ENCODE data around the gene HNRNPA2B1.
"Not testable (repeated sequence)": the region's sequence is repeated elsewhere in the genome, so short reads cannot be mapped to it uniquely, and the experiment has no call there.

Gene HNRNPA2B1

DNA sequence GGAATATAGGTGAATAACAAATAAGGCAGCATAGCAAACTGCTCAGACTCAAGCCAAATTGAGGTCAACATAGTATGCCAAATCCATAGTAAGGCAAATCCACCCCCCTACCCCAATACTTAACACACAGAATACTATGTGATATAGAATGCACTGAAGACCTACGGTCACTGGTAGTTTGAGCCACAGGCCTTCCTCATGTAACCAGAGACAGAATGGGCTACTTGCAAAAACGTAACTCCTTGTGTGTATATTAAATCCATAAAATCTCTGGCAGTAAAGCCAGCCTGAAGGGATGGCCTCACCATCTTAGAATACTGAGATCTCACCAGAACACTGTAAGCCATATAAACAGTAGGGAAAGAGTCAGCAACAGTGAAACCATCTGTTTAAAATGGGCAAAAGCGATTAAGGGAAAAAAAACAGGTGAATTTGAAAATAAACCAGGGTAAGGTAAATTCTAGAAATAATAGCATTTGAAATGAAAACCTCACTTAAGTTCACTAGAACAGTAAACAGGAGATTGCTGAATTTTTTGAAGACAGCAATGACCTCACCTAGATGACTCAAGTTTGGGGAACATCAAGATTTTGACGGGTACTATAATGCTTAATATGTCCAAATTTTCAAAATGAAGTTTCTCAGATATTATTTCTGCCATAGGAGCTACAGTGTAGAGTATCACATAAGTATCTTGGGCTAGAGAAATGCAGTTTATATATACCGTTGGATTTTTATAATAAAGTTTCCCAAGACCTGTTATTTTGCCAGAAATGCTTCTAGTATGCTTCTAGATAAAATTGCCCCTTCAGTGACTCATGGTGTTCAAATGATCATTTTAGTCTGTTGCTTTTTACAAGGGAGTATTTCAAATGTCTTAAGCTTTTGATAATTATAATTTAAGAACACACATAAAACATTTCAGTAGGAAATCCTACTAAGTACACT lies 13.9 kb downstream of the HNRNPA2B1 start:
- in situ Hi-C loops (cut with MboI; ENCODE audit: low sequenced_read_pairs): no loop called here

DNA sequence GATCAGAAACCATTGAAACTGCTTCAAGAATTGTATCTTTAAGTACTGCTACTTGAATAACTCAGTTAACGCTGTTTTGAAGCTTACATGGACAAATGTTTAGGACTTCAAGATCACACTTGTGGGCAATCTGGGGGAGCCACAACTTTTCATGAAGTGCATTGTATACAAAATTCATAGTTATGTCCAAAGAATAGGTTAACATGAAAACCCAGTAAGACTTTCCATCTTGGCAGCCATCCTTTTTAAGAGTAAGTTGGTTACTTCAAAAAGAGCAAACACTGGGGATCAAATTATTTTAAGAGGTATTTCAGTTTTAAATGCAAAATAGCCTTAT lies 14.7 kb downstream of the HNRNPA2B1 start:
- in situ Hi-C loops (cut with MboI; ENCODE audit: low sequenced_read_pairs): no loop called here

DNA sequence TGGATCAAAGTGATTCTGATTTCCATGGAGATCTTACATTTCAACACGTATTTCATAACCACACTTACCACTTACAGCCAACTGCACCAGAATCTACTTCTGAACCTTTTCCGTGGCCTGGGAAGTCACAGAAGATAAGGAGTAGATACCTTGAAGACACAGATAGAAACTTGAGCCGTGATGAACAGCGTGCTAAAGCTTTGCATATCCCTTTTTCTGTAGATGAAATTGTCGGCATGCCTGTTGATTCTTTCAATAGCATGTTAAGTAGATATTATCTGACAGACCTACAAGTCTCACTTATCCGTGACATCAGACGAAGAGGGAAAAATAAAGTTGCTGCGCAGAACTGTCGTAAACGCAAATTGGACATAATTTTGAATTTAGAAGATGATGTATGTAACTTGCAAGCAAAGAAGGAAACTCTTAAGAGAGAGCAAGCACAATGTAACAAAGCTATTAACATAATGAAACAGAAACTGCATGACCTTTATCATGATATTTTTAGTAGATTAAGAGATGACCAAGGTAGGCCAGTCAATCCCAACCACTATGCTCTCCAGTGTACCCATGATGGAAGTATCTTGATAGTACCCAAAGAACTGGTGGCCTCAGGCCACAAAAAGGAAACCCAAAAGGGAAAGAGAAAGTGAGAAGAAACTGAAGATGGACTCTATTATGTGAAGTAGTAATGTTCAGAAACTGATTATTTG lies 15.3 kb downstream of the HNRNPA2B1 start:
- in situ Hi-C loops (cut with MboI; ENCODE audit: low sequenced_read_pairs): no loop called here

DNA sequence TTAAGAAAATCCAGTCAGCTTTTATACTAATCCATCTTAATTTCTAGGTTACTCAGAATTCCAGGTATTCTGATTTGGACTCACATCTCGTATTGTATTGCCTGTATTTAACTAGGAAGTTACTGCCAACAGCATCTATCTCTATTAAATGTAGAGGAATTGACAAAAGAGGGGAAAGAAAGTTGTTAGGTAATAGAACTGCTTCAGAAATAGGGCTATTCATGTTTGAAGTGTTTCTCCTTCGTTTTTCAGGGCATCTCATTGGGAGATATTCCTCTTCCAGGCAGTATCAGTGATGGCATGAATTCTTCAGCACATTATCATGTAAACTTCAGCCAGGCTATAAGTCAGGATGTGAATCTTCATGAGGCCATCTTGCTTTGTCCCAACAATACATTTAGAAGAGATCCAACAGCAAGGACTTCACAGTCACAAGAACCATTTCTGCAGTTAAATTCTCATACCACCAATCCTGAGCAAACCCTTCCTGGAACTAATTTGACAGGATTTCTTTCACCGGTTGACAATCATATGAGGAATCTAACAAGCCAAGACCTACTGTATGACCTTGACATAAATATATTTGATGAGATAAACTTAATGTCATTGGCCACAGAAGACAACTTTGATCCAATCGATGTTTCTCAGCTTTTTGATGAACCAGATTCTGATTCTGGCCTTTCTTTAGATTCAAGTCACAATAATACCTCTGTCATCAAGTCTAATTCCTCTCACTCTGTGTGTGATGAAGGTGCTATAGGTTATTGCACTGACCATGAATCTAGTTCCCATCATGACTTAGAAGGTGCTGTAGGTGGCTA lies 16.1 kb downstream of the HNRNPA2B1 start:
- in situ Hi-C loops (cut with MboI; ENCODE audit: low sequenced_read_pairs): not testable (repeated sequence)

DNA sequence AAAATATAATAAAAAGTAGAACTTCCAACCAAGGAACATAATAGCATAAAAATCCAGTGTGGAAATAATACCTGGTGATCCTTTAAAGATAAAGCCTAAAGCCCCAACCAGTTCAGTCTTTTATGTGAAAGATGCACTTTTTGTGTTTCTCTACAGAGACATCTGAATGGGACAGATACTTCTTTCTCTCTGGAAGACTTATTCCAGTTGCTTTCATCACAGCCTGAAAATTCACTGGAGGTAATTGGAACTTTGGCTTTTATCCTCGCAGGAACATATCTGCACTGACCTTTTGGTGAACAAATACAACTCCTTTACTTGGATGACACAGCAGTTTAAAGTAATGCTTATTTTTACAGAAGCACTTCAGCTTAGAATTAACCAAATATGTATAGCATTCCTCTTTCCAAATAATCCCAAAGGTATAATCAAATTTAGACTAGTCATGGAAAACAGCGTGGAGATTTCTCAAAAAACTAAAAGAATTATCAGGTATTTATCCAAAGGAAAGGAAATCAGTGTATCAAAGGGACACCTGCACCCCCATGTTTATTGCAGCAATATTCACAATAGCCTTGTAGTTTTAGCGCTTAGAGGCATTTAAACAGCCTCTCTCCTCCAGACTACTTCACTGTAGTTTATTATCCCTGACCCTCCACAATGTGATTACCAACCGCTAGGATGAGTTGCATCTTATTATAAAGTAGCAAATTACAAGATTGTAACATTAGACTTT lies 16.8 kb downstream of the HNRNPA2B1 start:
- in situ Hi-C loops (cut with MboI; ENCODE audit: low sequenced_read_pairs): no loop called here

DNA sequence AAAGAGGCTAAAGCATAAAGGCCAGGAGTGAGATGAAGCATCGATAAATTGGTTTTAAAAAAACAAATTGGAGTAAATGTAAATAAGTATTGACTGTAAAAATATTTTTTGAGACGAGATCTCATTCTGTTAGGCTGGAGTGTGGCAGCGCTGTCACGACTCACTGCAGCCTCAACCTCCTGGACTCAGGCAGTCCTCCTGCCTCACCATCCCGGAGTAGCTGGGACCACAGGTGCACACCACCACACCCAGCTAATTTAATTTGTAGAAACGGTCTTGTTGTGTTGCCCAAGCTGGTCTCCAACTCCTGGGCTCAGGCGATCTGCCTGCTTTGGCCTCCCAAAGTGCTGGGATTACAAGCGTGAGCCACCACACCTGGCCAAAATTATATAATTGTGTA lies 17.8 kb downstream of the HNRNPA2B1 start:
- in situ Hi-C loops (cut with MboI; ENCODE audit: low sequenced_read_pairs): no loop called here

DNA sequence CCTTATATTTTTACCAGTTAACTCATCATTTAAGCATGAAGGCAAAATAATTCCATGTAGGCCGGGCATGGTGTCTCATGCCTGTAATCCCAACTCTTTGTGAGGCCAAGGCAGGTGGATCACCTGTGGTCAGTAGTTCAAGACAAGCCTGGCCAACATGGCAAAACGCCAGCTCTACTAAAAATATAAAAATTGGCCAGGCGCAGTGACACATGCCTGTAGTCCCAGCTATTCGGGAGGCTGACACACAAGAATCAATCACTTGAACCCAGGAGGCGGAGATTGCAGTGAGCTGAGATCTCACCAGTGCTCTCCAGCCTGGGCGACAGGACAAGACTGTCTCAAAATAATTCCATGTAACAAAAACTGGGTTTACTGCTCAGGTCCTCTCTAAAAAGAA lies 18.3 kb downstream of the HNRNPA2B1 start:
- in situ Hi-C loops (cut with MboI; ENCODE audit: low sequenced_read_pairs): no loop called here

DNA sequence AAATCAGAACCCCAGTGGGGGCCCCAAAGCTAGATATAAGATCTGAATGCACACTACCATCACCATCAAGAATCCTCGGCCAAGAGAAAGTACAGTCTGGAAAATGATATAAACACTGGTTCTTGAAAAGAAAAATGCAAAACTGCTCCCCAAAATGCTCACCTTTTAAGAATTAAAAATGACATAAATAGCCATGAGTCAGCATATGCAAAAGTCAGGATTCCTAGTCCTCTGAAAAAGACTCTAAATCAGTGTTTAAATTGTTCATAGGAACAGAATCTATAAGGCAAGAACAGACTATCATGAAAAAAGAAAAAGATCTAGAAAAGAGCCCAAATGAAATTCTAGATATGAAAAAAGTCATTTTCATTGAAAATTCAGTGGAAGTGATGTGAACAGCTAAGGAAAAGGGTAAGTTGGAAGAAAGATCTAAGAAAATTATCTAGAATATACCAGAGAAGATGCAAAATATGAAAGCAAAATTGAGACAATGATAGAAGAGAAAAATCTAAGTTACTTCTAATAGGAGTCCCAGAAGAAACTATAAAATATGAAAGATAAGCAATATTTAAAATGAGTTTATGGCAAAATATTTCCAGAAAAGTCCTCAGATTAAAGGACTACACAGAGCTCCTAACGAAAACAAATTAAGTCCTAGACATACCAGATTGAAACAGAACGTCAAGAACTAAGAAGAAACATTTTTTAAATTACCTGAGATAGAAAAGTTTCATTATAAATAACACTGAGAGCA lies 18.9 kb downstream of the HNRNPA2B1 start:
- in situ Hi-C loops (cut with MboI; ENCODE audit: low sequenced_read_pairs): no loop called here

DNA sequence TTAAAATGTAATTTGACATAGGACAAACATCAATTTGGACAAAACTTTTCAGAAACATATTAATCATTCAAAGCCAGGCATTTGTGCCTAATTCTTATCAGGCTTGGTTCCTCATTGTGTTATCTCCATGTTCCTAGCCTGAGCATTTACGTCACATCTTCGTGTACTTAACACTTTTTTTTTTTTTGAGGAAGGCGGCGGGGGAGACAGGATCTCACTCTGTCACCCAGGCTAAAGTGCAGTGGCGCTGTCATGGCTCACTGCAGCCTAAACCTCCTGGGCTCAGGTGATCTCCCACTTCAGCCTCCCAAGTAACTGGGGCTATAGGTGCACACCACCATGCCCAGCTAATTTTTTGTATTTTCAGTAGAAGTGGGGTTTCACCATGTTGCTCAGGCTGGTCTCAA lies 19.8 kb downstream of the HNRNPA2B1 start:
- in situ Hi-C loops (cut with MboI; ENCODE audit: low sequenced_read_pairs): no loop called here

DNA sequence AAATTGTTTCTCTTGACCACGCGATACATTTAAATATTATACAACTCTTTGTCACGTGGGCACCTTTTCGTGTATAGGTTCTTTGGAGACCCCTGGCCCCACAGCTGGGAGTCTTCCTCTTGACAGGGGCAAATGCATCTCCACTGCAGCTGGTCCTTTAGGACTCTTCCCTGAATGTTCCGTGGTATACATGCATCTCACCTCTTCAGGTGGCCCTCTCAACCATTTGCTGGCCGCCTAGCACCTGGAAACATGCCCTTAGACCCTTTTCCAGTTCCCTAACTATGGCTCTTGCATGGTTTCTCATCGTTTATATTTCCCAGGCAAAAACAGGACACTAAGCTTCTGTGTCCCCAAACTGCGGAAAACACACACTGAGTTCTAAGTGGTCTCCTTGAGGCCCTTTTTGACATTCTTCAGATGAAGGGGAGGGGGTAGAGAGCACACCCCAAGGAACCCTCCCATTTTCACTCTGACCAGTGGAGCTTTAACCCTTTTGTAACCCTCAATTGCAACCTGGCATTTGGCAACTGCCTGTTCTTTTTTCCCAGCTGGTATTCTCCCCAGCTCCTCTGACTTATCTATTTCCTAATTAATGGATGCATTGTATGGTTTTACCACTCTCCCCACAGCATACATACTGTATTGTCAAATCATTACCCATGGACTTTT lies 20.6 kb downstream of the HNRNPA2B1 start:
- in situ Hi-C loops (cut with MboI; ENCODE audit: low sequenced_read_pairs): no loop called here

DNA sequence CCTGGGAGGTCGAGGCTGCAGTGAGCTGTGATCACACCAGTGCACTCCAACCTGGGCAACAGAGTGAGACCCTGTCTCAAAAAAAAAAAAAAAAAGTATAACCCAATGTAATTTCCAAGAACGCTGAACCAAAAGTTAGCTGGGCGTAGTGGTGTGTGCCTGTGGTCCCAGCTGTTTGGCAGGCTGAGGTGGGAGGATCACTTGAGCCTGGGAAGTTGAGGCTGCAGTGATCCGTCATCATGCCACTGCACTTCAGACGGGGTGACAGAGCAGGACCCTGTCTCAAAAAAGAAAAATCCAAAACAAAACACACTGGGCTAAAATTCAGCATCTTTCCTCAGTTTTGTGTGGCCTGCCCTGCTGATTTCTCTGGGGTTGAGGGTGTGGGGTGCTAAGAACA lies 21.1 kb downstream of the HNRNPA2B1 start:
- in situ Hi-C loops (cut with MboI; ENCODE audit: low sequenced_read_pairs): no loop called here

DNA sequence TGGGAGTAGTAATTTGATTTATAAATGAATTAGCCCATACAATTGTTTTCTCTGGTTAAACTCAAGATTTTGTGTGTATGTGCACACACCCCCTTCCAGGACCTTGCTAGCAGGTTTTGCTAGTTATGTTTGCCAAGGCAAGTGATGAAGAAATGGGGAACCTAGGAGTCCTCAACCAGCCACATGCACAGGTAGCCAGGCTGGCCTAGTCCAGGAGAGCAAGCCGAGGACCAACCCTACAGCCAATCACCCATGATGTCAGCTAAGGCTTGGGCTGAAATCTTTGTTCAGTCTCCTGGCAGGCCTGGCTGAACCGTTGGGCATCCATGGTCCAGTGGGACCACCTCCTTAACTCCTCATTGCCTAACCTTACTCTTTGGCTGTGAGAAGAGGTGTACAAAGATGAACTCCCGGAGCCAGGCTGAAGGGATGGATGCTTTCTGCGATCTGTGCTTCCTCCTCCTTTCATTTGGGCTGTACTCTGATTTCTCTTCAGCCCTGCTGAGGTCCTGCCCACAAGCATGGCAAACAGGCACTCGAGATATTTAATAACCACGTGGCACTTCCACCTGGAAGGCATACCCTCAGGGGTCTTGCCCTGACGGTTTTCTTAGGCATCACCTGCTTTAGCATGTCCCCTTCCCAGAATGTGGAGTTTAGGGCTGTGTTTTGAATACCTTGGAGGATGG lies 22.1 kb downstream of the HNRNPA2B1 start:
- in situ Hi-C loops (cut with MboI; ENCODE audit: low sequenced_read_pairs): no loop called here

DNA sequence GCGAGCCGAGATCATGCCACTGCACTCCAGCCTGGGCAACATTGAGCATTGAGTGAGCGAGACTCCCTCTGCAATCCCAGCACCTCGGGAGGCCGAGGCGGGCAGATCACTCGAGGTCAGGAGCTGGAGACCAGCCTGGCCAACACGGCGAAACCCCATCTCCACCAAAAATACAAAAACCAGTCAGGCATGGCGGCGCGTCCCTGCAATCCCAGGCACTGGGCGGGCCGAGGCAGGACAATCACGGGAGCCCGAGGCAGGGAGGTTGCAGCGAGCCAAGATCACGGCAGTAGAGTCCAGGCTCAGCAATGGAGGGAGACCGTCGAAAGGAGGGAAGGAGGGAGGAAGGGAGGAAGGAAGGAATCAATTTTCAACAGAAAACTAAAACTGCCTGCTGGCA lies 23.3 kb downstream of the HNRNPA2B1 start:
- in situ Hi-C loops (cut with MboI; ENCODE audit: low sequenced_read_pairs): not testable (repeated sequence)

DNA sequence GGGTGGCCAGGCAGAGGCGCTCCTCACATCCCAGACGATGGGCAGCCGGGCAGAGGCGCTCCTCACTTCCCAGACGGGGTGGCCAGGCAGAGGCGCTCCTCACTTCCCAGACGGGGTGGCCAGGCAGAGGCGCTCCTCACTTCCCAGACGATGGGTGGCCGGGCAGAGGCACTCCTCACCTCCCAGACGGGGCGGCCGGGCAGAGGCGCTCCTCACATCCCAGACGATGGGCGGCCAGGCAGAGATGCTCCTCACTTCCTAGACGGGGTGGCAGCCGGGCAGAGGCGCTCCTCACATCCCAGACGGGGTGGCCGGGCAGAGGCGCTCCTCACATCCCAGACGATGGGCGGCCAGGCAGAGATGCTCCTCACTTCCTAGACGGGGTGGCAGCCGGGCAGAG lies 23.9 kb downstream of the HNRNPA2B1 start:
- in situ Hi-C loops (cut with MboI; ENCODE audit: low sequenced_read_pairs): not testable (repeated sequence)

DNA sequence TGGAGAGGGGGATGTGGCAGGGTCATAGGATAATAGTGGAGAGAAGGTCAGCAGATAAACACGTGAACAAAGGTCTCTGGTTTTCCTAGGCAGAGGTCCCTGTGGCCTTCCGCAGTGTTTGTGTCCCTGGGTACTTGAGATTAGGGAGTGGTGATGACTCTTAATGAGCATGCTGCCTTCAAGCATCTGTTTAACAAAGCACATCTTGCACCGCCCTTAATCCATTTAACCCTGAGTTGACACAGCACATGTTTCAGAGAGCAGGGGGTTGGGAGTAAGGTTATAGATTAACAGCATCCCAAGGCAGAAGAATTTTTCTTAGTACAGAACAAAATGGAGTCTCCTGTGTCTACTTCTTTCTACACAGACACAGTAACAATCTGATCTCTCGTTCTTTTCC lies 24.6 kb downstream of the HNRNPA2B1 start:
- in situ Hi-C loops (cut with MboI; ENCODE audit: low sequenced_read_pairs): not testable (repeated sequence)

DNA sequence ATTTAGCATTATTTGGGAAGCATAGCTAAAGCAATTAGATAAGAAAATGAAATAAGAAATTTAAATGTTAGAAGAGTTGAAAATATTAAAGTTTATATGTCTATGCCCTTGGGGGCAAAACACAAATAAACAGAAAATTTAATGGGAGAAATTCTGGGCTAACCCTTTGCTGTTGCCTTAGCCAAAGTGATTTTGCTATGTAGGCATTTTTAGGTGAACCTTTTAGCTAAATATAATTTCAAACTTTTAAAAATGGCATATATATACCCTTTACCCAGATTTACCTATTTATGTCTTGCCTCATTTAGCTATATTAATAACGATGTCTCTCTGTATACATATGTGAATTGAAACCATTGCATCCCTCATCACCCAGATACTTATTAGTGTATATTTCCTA lies 28.5 kb downstream of the HNRNPA2B1 start:
- in situ Hi-C loops (cut with MboI; ENCODE audit: low sequenced_read_pairs): no loop called here

DNA sequence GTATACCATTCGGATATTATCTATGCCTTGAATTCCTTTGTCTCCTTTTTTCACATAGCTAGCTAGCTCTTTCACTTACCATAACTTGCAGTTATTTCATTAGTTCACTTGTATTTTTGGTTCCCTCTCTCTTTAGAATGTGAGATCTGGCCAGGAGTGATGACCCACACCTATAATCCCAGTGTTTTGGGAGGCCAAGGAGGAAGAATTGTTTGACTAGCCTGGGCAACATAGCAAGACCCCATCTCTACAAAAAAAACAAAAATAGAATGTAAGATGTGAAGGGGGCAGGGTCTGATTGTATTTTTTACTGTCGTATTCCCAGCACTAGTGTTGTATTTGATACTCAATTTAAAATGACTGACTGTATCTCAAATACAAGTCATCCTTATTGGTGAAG lies 28.9 kb downstream of the HNRNPA2B1 start:
- in situ Hi-C loops (cut with MboI; ENCODE audit: low sequenced_read_pairs): no loop called here

DNA sequence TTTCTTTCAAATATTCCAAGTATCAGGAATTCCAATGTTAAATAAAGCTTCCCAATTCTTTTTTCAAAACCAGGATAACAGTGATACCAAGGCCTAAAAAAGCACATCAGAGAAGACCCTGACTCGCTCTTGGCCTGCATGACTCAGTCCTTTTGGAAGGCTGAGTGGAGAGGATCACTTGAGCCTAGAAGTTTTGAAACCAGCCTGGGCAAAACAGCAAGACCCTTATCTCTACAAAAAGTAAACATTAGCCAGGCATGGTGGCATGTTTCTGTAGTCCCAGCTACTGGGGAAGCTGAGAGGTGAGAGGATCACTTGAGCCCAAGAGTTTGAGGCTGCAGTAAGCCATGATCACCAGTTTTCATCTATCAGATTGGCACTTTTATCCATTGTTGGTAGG lies 29.9 kb downstream of the HNRNPA2B1 start:
- in situ Hi-C loops (cut with MboI; ENCODE audit: low sequenced_read_pairs): no loop called here

DNA sequence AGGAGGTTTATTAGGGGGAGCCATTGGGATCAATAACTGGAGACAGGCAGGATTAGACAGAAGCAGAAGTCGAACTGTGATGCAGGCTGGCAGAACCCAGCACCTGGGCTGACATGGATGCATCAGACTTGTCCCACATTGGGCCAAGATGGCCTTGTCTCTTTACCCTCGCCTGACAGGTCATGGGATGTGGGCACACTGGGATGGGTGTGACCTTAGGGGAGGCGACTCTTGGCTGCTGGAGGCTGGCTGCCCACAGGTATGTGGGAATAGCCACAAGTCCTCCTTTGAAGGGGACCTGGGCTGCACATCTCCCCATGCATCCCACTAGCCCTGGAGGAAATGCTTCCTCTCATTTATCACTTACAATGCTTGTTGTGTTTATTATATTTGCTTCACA lies 31.3 kb downstream of the HNRNPA2B1 start:
- in situ Hi-C loops (cut with MboI; ENCODE audit: low sequenced_read_pairs): no loop called here
